H1 (cell line): ENCODE data around the gene KLF7.

ENCODE experiments used
- ATF2 ChIP-seq: IDR thresholded peaks from 2 replicates; pipeline ENCODE4 v1.6.1; 2012; ENCODE audit warnings: low read length, inconsistent platforms
- ATF3 ChIP-seq: IDR thresholded peaks from 2 replicates; pipeline ENCODE4 v1.6.1; 2011; ENCODE audit warnings: low read depth, mild to moderate bottlenecking, low read length; ENCODE audit not compliant: insufficient read depth
- CEBPB ChIP-seq: IDR thresholded peaks from 2 replicates; pipeline ENCODE4 v1.6.1; 2012; ENCODE audit warnings: low read depth, low read length
- CTCF ChIP-seq, 3 experiments: IDR thresholded peaks; 1 replicate in 2 of 3; 2 replicates in 1 of 3; pipeline versions ENCODE4 v1.5.1 to v1.6.1; 2011; ENCODE audit warnings: low read length in 3 of 3, mild to moderate bottlenecking in 3 of 3, inconsistent platforms in 2 of 3, low read depth in 1 of 3, moderate library complexity in 1 of 3; ENCODE audit not compliant: insufficient read depth in 1 of 3; ENCODE audit errors: control extremely low read depth in 1 of 3
- EZH2 ChIP-seq: fragments of 200-600 bp; sonication (generic); IDR thresholded peaks from 2 replicates; pipeline ENCODE4 v1.7.1; 2012; ENCODE audit warnings: low read depth, mild to moderate bottlenecking, moderate library complexity, low read length, inconsistent platforms; ENCODE audit not compliant: severe bottlenecking
- JUND ChIP-seq: IDR thresholded peaks from 2 replicates; pipeline ENCODE4 v1.6.1; 2011; ENCODE audit warnings: mild to moderate bottlenecking, improper control_type of control experiment, low read length
- POLR2AphosphoS5 ChIP-seq: IDR thresholded peaks from 2 replicates; pipeline ENCODE4 v1.6.1; 2011; ENCODE audit warnings: low read depth, low read length
- RAD21 ChIP-seq, 2 experiments: IDR thresholded peaks in 1 of 2; conservative IDR thresholded peaks in 1 of 2; 2 replicates each; pipeline ENCODE4 v1.6.1; 2011; ENCODE audit warnings: low read depth in 2 of 2, low read length in 2 of 2, improper control_type of control experiment in 1 of 2, inconsistent platforms in 1 of 2, mild to moderate bottlenecking in 1 of 2, moderate library complexity in 1 of 2
- RFX5 ChIP-seq: IDR thresholded peaks from 2 replicates; pipeline ENCODE4 v1.6.1; 2011; ENCODE audit warnings: low read depth, low read length, improper control_type of control experiment, borderline replicate concordance
- SP2 ChIP-seq: IDR thresholded peaks from 2 replicates; pipeline ENCODE4 v1.6.1; 2012; ENCODE audit warnings: mild to moderate bottlenecking, low read length, inconsistent platforms
- TAF1 ChIP-seq: IDR thresholded peaks from 2 replicates; pipeline ENCODE4 v1.6.1; 2011; ENCODE audit warnings: mild to moderate bottlenecking, low read depth, low read length
- YY1 ChIP-seq: IDR thresholded peaks from 2 replicates; pipeline ENCODE4 v1.6.1; 2011; ENCODE audit warnings: low read depth, mild to moderate bottlenecking, low read length

GRCh38 chr2:207130958-207131521 lies 34.7 kb downstream of the KLF7 start:
- TF ChIP-seq CTCF (IDR thresholded peaks at IDR 0.05; ENCODE audit: control extremely low read depth in 1 of 3, insufficient read depth in 1 of 3, low read depth in 1 of 3, low read length in 3 of 3), result no peak
- TF ChIP-seq EZH2, result no peak
- no peak for TF ChIP-seq ATF3
- TF ChIP-seq CEBPB, result no peak
- TF ChIP-seq YY1, result no peak
- TF ChIP-seq TAF1, result no peak
- TF ChIP-seq RFX5, result no peak
- TF ChIP-seq JUND, result no peak
- TF ChIP-seq ATF2, result no peak
- TF ChIP-seq SP2, result no peak
- no peak for TF ChIP-seq RAD21 (IDR thresholded peaks at IDR 0.05 in 1 of 2, conservative IDR thresholded peaks at IDR 0.05 in 1 of 2; ENCODE audit: low read depth in 2 of 2, low read length in 2 of 2)
- TF ChIP-seq POLR2AphosphoS5, result no peak
